NB4 (cell line): Measurements from ENCODE around the gene SLC26A9.

Experiments
- CTCF ChIP-seq: IDR thresholded peaks from one replicate; pipeline ENCODE4 v1.5.1; 2012; ENCODE audit warnings: low read depth, low read length
- POLR2A ChIP-seq: IDR thresholded peaks from 2 replicates; pipeline ENCODE4 v1.6.1; 2011; ENCODE audit warnings: mild to moderate bottlenecking; ENCODE audit not compliant: insufficient read length; ENCODE audit errors: extremely low read depth

GRCh38 chr1:205950280-205950679 lies 7.0 kb upstream of the SLC26A9 start:
- TF ChIP-seq POLR2A (no peak), CTCF (no peak)
